HG02678 (cell line): ENCODE results near the gene PRKG1.
"Not testable (repeated sequence)": the region's sequence is repeated elsewhere in the genome, so short reads cannot be mapped to it uniquely, and the experiment has no call there.

Experiments used
- ATAC-seq: cut with Tn5 transposase; IDR thresholded peaks from one replicate; pipeline ENCODE4 v1.9.1; 2021; ENCODE audit warnings: mild to moderate bottlenecking, moderate library complexity; ENCODE audit not compliant: unreplicated experiment

PRKG1 gene

GRCh38 chr10:52129410-52130178 is 1055.3 kb downstream of the PRKG1 start:
- ATAC-seq, result no peak

GRCh38 chr10:52135101-52135500 is 1060.8 kb downstream of the PRKG1 start:
- no peak for ATAC-seq

- ATAC-seq, result no peak
Observed at GRCh38 chr10:52136921-52137320, 1062.6 kb downstream of the PRKG1 start.

GRCh38 chr10:52143338-52143737 is 1069.1 kb downstream of the PRKG1 start:
- ATAC-seq, result no peak

- ATAC-seq, result no peak
Observed at GRCh38 chr10:52145636-52146035, 1071.3 kb downstream of the PRKG1 start.

GRCh38 chr10:52146766-52147165 is 1072.5 kb downstream of the PRKG1 start:
- no peak for ATAC-seq

- no peak for ATAC-seq
Observed at GRCh38 chr10:52170776-52171175, 1096.5 kb downstream of the PRKG1 start.

GRCh38 chr10:52172581-52172980 is 1098.3 kb downstream of the PRKG1 start:
- no peak for ATAC-seq

- ATAC-seq, result no peak
Observed at GRCh38 chr10:52185256-52185655, 1111.0 kb downstream of the PRKG1 start.

- ATAC-seq, result no peak
Observed at GRCh38 chr10:52187521-52188258, 1113.4 kb downstream of the PRKG1 start.

- no peak for ATAC-seq
Observed at GRCh38 chr10:52191049-52191448, 1116.8 kb downstream of the PRKG1 start.

- ATAC-seq, result no peak
Observed at GRCh38 chr10:52194191-52194590, 1119.9 kb downstream of the PRKG1 start.

GRCh38 chr10:52194716-52195115 is 1120.4 kb downstream of the PRKG1 start:
- ATAC-seq, result no peak

GRCh38 chr10:52197098-52197497 is 1122.8 kb downstream of the PRKG1 start:
- ATAC-seq, result no peak

- no peak for ATAC-seq
Observed at GRCh38 chr10:52198540-52198939, 1124.3 kb downstream of the PRKG1 start.

- not testable (repeated sequence) for ATAC-seq
Observed at GRCh38 chr10:52204906-52205305, 1130.6 kb downstream of the PRKG1 start.

GRCh38 chr10:52208365-52208764 is 1134.1 kb downstream of the PRKG1 start:
- no peak for ATAC-seq

- no peak for ATAC-seq
Observed at GRCh38 chr10:52210161-52210560, 1135.9 kb downstream of the PRKG1 start.

GRCh38 chr10:52212062-52212461 is 1137.8 kb downstream of the PRKG1 start:
- no peak for ATAC-seq

- no peak for ATAC-seq
Observed at GRCh38 chr10:52212802-52213201, 1138.5 kb downstream of the PRKG1 start.

GRCh38 chr10:52213321-52213752 is 1139.0 kb downstream of the PRKG1 start:
- ATAC-seq, result no peak

- ATAC-seq, result peak; percentile 79
Observed at GRCh38 chr10:52215745-52216361, 1141.6 kb downstream of the PRKG1 start.
